ENCODE data around the gene CHTOP. TPM values are rescaled to one million over a fixed set of nuclear protein-coding genes. Genes with fewer than 3 reads are reported as not detected.

CHTOP gene
- total RNA-seq, 2 experiments from 2014 or later: 70.9 to 107 TPM

DNA sequence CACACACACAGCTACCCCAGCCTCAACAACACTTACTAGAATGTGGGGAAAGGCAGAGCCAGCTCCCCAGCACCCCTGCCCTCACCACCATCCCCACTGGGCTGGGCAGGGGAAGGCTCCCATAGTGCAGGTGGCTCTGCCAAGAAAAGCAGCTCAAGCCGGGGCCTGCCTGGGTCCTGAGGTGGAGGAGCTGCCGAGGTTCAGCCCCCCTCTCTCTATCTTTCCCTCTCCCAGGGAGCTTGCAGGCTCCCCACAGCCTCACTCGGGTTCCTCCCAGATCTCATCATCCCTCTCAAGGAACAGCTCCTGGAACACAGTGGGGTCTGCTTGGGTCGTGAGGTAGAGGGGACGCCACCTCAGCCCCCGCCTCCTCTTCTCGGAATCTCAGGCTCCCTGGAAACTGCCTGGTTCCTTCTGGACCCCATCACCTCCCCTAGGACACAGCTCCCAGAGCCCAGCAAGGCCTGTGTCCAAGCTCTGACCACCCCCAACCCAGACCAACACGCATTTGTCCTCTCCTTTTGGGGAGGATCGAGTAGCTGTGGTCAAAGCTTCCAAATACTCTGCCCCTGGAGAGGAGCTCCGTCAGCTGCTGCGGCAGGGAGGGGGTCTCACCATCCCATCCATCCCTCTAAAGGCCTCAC is 21.6 kb upstream of the CHTOP start:
- H3K27ac ChIP-seq (ENCODE audit: low read depth, low read length, poor library complexity, severe bottlenecking): no peak overlapping the region
- no peaks in the 10 kb centered on the region for H3K79me2 ChIP-seq (ENCODE audit: insufficient read depth, low read depth, low read length)
- CTCF ChIA-PET (ENCODE audit: unreplicated experiment): no interaction called here
- no peaks in the 10 kb centered on the region for H3K9me3 ChIP-seq (ENCODE audit: low read length)
- no peaks in the 10 kb centered on the region for H3K9me2 ChIP-seq (ENCODE audit: insufficient read depth, low read length)
- H3K36me3 ChIP-seq (ENCODE audit: insufficient read depth, low read length): no peaks in the 10 kb centered on the region
- intact Hi-C loops (cut with micrococcal nuclease; ENCODE audit: unreplicated experiment): no loop called here
- POLR2A ChIA-PET: interaction anchor here (0.5 to 1.2 kb wide), 2 partner anchors 20 to 31 kb away, joined by 3 read pairs; no protein-coding TSS in a partner anchor
- BruUV-seq (replicated peaks): no TSS peak
- no peak overlapping the region for H3K4me3 ChIP-seq (ENCODE audit: low read depth, low read length, poor library complexity, severe bottlenecking)
- H2AFZ ChIP-seq (ENCODE audit: low read length): no peak overlapping the region
- H4K20me1 ChIP-seq (ENCODE audit: insufficient read depth, low read length): no peaks in the 10 kb centered on the region
- TF ChIP-seq, protein P1, sequence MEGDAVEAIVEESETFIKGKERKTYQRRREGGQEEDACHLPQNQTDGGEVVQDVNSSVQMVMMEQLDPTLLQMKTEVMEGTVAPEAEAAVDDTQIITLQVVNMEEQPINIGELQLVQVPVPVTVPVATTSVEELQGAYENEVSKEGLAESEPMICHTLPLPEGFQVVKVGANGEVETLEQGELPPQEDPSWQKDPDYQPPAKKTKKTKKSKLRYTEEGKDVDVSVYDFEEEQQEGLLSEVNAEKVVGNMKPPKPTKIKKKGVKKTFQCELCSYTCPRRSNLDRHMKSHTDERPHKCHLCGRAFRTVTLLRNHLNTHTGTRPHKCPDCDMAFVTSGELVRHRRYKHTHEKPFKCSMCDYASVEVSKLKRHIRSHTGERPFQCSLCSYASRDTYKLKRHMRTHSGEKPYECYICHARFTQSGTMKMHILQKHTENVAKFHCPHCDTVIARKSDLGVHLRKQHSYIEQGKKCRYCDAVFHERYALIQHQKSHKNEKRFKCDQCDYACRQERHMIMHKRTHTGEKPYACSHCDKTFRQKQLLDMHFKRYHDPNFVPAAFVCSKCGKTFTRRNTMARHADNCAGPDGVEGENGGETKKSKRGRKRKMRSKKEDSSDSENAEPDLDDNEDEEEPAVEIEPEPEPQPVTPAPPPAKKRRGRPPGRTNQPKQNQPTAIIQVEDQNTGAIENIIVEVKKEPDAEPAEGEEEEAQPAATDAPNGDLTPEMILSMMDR (conservative IDR thresholded peaks at IDR 0.05; ENCODE audit: low read length): no peak
- no peak for TF ChIP-seq EZH2phosphoT487 (IDR thresholded peaks at IDR 0.05; ENCODE audit: borderline replicate concordance, low read depth, low read length)
- no peaks in the 10 kb centered on the region for H3K4me1 ChIP-seq (ENCODE audit: insufficient read depth, low read length, poor library complexity, severe bottlenecking)
- no peak for DNase-seq (ENCODE audit: low spot score)
- H3K4me2 ChIP-seq (ENCODE audit: low read length): no peak overlapping the region

DNA sequence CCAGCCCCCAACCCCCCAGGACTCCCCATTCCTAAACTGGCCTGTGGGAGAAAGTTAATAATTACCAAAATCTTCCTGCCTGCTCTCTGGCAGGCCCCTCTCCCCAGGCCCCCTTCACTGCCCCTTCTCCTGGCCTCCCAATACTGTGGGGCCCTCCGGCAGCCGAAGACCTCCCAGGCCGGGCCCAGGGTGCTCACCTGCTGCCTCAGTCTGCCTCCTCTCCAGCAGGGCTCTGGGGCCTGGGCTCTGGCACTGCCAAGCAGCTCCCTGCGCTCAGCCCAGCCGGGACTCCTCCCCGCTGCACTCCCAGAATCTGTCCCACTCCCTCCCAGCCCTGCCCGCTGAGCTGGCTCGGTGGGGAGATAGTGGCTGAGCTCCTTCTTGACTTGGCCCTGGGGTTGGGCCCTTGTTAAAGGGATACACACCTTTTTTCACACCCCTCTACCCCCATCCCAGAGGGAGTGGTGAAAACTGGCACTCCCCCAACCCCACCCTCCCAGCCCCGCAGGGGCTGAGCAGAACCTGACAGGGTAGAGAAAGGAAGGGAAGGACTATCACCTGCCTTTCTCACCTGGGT is 21.0 kb upstream of the CHTOP start, which contains the start of gene S100A16:
S100A16 (minus strand) TSS at position 383 of the 577 bp plus-strand sequence. CDS start 4,986 bp downstream, outside the sequence.
- peaks cover 2% of the 10 kb centered on the region for H3K4me1 ChIP-seq (ENCODE audit: insufficient read depth, low read length, poor library complexity, severe bottlenecking)
- no peaks in the 10 kb centered on the region for H4K20me1 ChIP-seq (ENCODE audit: insufficient read depth, low read length)
- no peak for DNase-seq (ENCODE audit: low spot score)
- H3K4me2 ChIP-seq (ENCODE audit: low read length): no peak within 1 kb of the TSS
- intact Hi-C loops (cut with micrococcal nuclease; ENCODE audit: unreplicated experiment): no loop called here
- no peaks in the 10 kb centered on the region for H3K9me3 ChIP-seq (ENCODE audit: low read length)
- BruUV-seq (replicated peaks): no TSS peak
- H3K27ac ChIP-seq (ENCODE audit: low read depth, low read length, poor library complexity, severe bottlenecking): no peak within 1 kb of the TSS
- no peak within 1 kb of the TSS for H2AFZ ChIP-seq (ENCODE audit: low read length)
- no peak for TF ChIP-seq EZH2phosphoT487 (IDR thresholded peaks at IDR 0.05; ENCODE audit: borderline replicate concordance, low read depth, low read length)
- TF ChIP-seq, protein P1 (conservative IDR thresholded peaks at IDR 0.05; ENCODE audit: low read length): no peak
- H3K4me3 ChIP-seq (ENCODE audit: low read depth, low read length, poor library complexity, severe bottlenecking): no peak within 1 kb of the TSS
- no peaks in the 10 kb centered on the region for H3K79me2 ChIP-seq (ENCODE audit: insufficient read depth, low read depth, low read length)
- no peaks in the 10 kb centered on the region for H3K36me3 ChIP-seq (ENCODE audit: insufficient read depth, low read length)
- no peaks in the 10 kb centered on the region for H3K9me2 ChIP-seq (ENCODE audit: insufficient read depth, low read length)
- ChIA-PET POLR2A (interaction anchor here (0.5 to 1.2 kb wide), 3 partner anchors 9 to 32 kb away, joined by 3 to 4 read pairs (median 3); no protein-coding TSS in a partner anchor), CTCF (ENCODE audit: unreplicated experiment) (no interaction called here)

DNA sequence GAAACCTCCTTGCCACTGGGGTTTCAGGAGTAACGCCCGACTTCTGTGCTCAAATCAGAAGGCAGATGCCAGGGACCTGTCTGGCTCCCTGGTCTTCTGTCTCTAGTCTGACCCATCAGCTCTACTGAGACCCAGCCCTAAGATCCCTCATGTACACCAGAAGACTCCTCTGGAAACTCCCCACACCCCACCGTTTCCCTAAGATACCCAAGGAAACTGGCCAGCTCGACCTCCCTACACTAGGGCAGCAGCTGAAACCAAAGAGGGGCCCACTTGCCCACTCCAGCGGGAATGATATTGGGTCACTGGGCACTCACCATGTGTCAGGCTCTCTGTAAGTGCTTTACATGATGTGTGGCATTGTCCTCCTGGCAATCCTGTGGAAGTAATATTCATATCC is 20.5 kb upstream of the CHTOP start:
- intact Hi-C loops (cut with micrococcal nuclease; ENCODE audit: unreplicated experiment): no loop called here
- Histone ChIP-seq H3K4me2 (ENCODE audit: low read length) (no peak overlapping the region), H4K20me1 (ENCODE audit: insufficient read depth, low read length) (no peaks in the 10 kb centered on the region), H3K27ac (ENCODE audit: low read depth, low read length, poor library complexity, severe bottlenecking) (no peak overlapping the region), H3K36me3 (ENCODE audit: insufficient read depth, low read length) (no peaks in the 10 kb centered on the region), H3K79me2 (ENCODE audit: insufficient read depth, low read depth, low read length) (no peaks in the 10 kb centered on the region), H2AFZ (ENCODE audit: low read length) (no peak overlapping the region), H3K4me3 (ENCODE audit: low read depth, low read length, poor library complexity, severe bottlenecking) (no peak overlapping the region), H3K9me2 (ENCODE audit: insufficient read depth, low read length) (no peaks in the 10 kb centered on the region), H3K9me3 (ENCODE audit: low read length) (no peaks in the 10 kb centered on the region), H3K4me1 (ENCODE audit: insufficient read depth, low read length, poor library complexity, severe bottlenecking) (peaks cover 5% of the 10 kb centered on the region)
- TF ChIP-seq, protein P1 (conservative IDR thresholded peaks at IDR 0.05; ENCODE audit: low read length): no peak
- no peak for TF ChIP-seq EZH2phosphoT487 (IDR thresholded peaks at IDR 0.05; ENCODE audit: borderline replicate concordance, low read depth, low read length)
- CTCF ChIA-PET (ENCODE audit: unreplicated experiment): no interaction called here
- POLR2A ChIA-PET: interaction anchor here (0.6 kb wide), 1 partner anchor 9 kb away, joined by 4 read pairs; no protein-coding TSS in a partner anchor
- no peak for DNase-seq (ENCODE audit: low spot score)
- no TSS peak for BruUV-seq (replicated peaks)

Measured in OCI-LY7 (cell line).